NOMO-1 (cell line): ENCODE measurements around the gene PLXNB2.
"Not testable (repeated sequence)": the region's sequence is repeated elsewhere in the genome, so short reads cannot be mapped to it uniquely, and the experiment has no call there.

Experiments
- DNase-seq, 2 experiments: peaks; one replicate each; lab custom pipeline; 2025; ENCODE audit not compliant: unreplicated experiment in 2 of 2; lab: John Stamatoyannopoulos, UW

The PLXNB2 gene

GRCh38 chr22:50281384-50281760 lies 26.1 kb downstream of the PLXNB2 start:
- no peak for DNase-seq

GRCh38 chr22:50280708-50281383 lies 26.6 kb downstream of the PLXNB2 start:
- no peak for DNase-seq

GRCh38 chr22:50280022-50280707 lies 27.3 kb downstream of the PLXNB2 start:
- no peak for DNase-seq

- DNase-seq: no peak
Observed at GRCh38 chr22:50278956-50279619, 28.4 kb downstream of the PLXNB2 start.

- DNase-seq: no peak
Observed at GRCh38 chr22:50278461-50278860, 29.0 kb downstream of the PLXNB2 start.

GRCh38 chr22:50277761-50278160 lies 29.7 kb downstream of the PLXNB2 start:
- no peak for DNase-seq

- DNase-seq: peak; percentile 37 to 50
Observed at GRCh38 chr22:50276143-50276542, 31.3 kb downstream of the PLXNB2 start.

- no peak for DNase-seq
Observed at GRCh38 chr22:50275181-50276055, 32.0 kb downstream of the PLXNB2 start.

- no peak for DNase-seq
Observed at GRCh38 chr22:50274771-50275170, 32.7 kb downstream of the PLXNB2 start.

GRCh38 chr22:50274311-50274710 lies 33.1 kb downstream of the PLXNB2 start:
- peak; percentile 15 to 21 for DNase-seq

GRCh38 chr22:50273781-50274180 lies 33.7 kb downstream of the PLXNB2 start:
- not testable (repeated sequence) for DNase-seq

- not testable (repeated sequence) for DNase-seq
Observed at GRCh38 chr22:50273352-50273751, 34.1 kb downstream of the PLXNB2 start.

GRCh38 chr22:50272044-50272802 lies 35.2 kb downstream of the PLXNB2 start:
- DNase-seq: no peak

- peak; percentile 35 to 53 for DNase-seq
Observed at GRCh38 chr22:50271519-50271970, 35.9 kb downstream of the PLXNB2 start.

GRCh38 chr22:50270666-50271394 lies 36.6 kb downstream of the PLXNB2 start:
- peak; percentile 51 to 59 for DNase-seq

- no peak for DNase-seq
Observed at GRCh38 chr22:50269970-50270665, 37.3 kb downstream of the PLXNB2 start, which contains the start of gene MAPK11. Gene MAPK11, minus strand, starts transcription at chr22:50270380. Its CDS starts 88 bp downstream, at chr22:50270292.

GRCh38 chr22:50269573-50269969 lies 37.9 kb downstream of the PLXNB2 start:
- no peak for DNase-seq

- DNase-seq: no peak
Observed at GRCh38 chr22:50268655-50269113, 38.8 kb downstream of the PLXNB2 start.
